Activated CD8-positive, alpha-beta memory T cell treated with anti-CD3 and anti-CD28 coated beads for 36 hours (primary cell): ENCODE data around the gene NOC4L. TPM values are rescaled to one million over a fixed set of nuclear protein-coding genes. Genes with fewer than 3 reads are reported as not detected.

ENCODE experiments used
- CTCF ChIA-PET: fragments of 350-600 bp; sonication (Branson Sonifier 250); formaldehyde crosslinking; loops from one replicate; lab custom pipeline; 2021; ENCODE audit warnings: antibody characterized with exemption; lab: Charles Lee
- POLR2A ChIA-PET: fragments of 350-600 bp; sonication (Branson Sonifier 250); formaldehyde crosslinking; loops from one replicate; lab custom pipeline; 2021; ENCODE audit warnings: antibody characterized with exemption; lab: Charles Lee
- total RNA-seq, 2 experiments: library from RNA; stranded (reverse); gene quantifications; one replicate each; pipeline ENCODE4 v1.2.3, GENCODE V29; 2021

NOC4L gene
- total RNA-seq, 2 experiments from 2014 or later, result 57.2 to 59.9 TPM

GRCh38 chr12:132162508-132163031, 18.3 kb downstream of the NOC4L start:
- POLR2A ChIA-PET, result interaction anchor here (0.5 to 1.0 kb wide), 2 partner anchors 9 to 418 kb away, joined by 3 to 4 read pairs; no protein-coding TSS in a partner anchor
- CTCF ChIA-PET, result interaction anchor here (1.4 kb wide), 1 partner anchor 9 kb away, joined by 5 read pairs; no protein-coding TSS in a partner anchor

GRCh38 chr12:132163041-132163910, 19.0 kb downstream of the NOC4L start:
- CTCF ChIA-PET, result interaction anchor here (1.4 kb wide), 1 partner anchor 9 kb away, joined by 5 read pairs; no protein-coding TSS in a partner anchor
- POLR2A ChIA-PET, result interaction anchor here (1.0 kb wide), 1 partner anchor 10 kb away, joined by 4 read pairs; no protein-coding TSS in a partner anchor

GRCh38 chr12:132163911-132164288, 19.6 kb downstream of the NOC4L start:
- POLR2A ChIA-PET, result no interaction called here

GRCh38 chr12:132164426-132164825, 20.2 kb downstream of the NOC4L start:
- CTCF ChIA-PET, result no interaction called here

More at GRCh38 chr12:132163911-132164288, 19.6 kb downstream of the NOC4L start:
- CTCF ChIA-PET, result no interaction called here

GRCh38 chr12:132165584-132165983, 21.3 kb downstream of the NOC4L start:
- ChIA-PET CTCF (no interaction called here), POLR2A (no interaction called here)

More at GRCh38 chr12:132164426-132164825, 20.2 kb downstream of the NOC4L start:
- POLR2A ChIA-PET, result no interaction called here

GRCh38 chr12:132166093-132166492, 21.8 kb downstream of the NOC4L start:
- ChIA-PET CTCF (no interaction called here), POLR2A (no interaction called here)

- CTCF ChIA-PET, result no interaction called here
- POLR2A ChIA-PET, result no interaction called here
Observed at GRCh38 chr12:132166801-132167591, 22.7 kb downstream of the NOC4L start.

GRCh38 chr12:132167611-132168310, 23.5 kb downstream of the NOC4L start:
- ChIA-PET POLR2A (no interaction called here), CTCF (no interaction called here)

GRCh38 chr12:132168311-132169031, 24.2 kb downstream of the NOC4L start:
- ChIA-PET POLR2A (no interaction called here), CTCF (no interaction called here)

GRCh38 chr12:132169376-132169775, 25.1 kb downstream of the NOC4L start:
- CTCF ChIA-PET, result no interaction called here
- POLR2A ChIA-PET, result no interaction called here

GRCh38 chr12:132170094-132170636, 25.9 kb downstream of the NOC4L start:
- CTCF ChIA-PET, result no interaction called here
- POLR2A ChIA-PET, result no interaction called here

- POLR2A ChIA-PET, result no interaction called here
- CTCF ChIA-PET, result no interaction called here
Observed at GRCh38 chr12:132170637-132171292, 26.5 kb downstream of the NOC4L start.

GRCh38 chr12:132171293-132171967, 27.2 kb downstream of the NOC4L start:
- POLR2A ChIA-PET, result no interaction called here

GRCh38 chr12:132171968-132172521, 27.8 kb downstream of the NOC4L start:
- CTCF ChIA-PET, result no interaction called here
- POLR2A ChIA-PET, result no interaction called here

More at GRCh38 chr12:132171293-132171967, 27.2 kb downstream of the NOC4L start:
- CTCF ChIA-PET, result no interaction called here

- POLR2A ChIA-PET, result no interaction called here
- CTCF ChIA-PET, result no interaction called here
Observed at GRCh38 chr12:132172619-132173018, 28.4 kb downstream of the NOC4L start.

GRCh38 chr12:132173135-132174014, 29.1 kb downstream of the NOC4L start:
- POLR2A ChIA-PET, result no interaction called here
- CTCF ChIA-PET, result no interaction called here
